NCI-H226 (cell line): ENCODE measurements around the gene SH3BP2.
"Not testable (repeated sequence)": the region's sequence is repeated elsewhere in the genome, so short reads cannot be mapped to it uniquely, and the experiment has no call there.

ENCODE experiments used
- DNase-seq: peaks from one replicate; pipeline ENCODE4 v3.0.0-alpha.2; 2015

Gene SH3BP2

GRCh38 chr4:2792711-2793585 is at the start of gene SH3BP2:
TSS of gene SH3BP2 (plus strand) at chr4:2793085. CDS start at chr4:2820618, 27,533 bp downstream.
- peak; percentile 61 for DNase-seq

- no peak for DNase-seq
These were observed 49.1 kb upstream of the SH3BP2 start for GRCh38 chr4:2743518-2744445.

GRCh38 chr4:2744576-2745270 is 48.2 kb upstream of the SH3BP2 start:
- no peak for DNase-seq

- DNase-seq, result no peak
These were observed 47.4 kb upstream of the SH3BP2 start for GRCh38 chr4:2745516-2745915.

GRCh38 chr4:2745981-2746806 is 46.7 kb upstream of the SH3BP2 start:
- DNase-seq, result no peak

- DNase-seq, result no peak
These were observed 45.8 kb upstream of the SH3BP2 start for GRCh38 chr4:2746891-2747695.

GRCh38 chr4:2750719-2751605 is 41.9 kb upstream of the SH3BP2 start:
- no peak for DNase-seq

GRCh38 chr4:2753436-2753835 is 39.4 kb upstream of the SH3BP2 start:
- no peak for DNase-seq

- no peak for DNase-seq
These were observed 37.8 kb upstream of the SH3BP2 start for GRCh38 chr4:2754848-2755819.

GRCh38 chr4:2755821-2756690 is 36.8 kb upstream of the SH3BP2 start, which contains the start of gene TNIP2:
TSS of gene TNIP2 (minus strand) at chr4:2756336. CDS start at chr4:2756289, 47 bp downstream.
- peak; percentile 65 for DNase-seq

GRCh38 chr4:2756691-2757350 is 36.1 kb upstream of the SH3BP2 start:
- DNase-seq, result no peak

- no peak for DNase-seq
These were observed 35.5 kb upstream of the SH3BP2 start for GRCh38 chr4:2757426-2757825.

GRCh38 chr4:2761035-2761923 is 31.6 kb upstream of the SH3BP2 start:
- DNase-seq, result no peak

GRCh38 chr4:2762048-2762447 is 30.8 kb upstream of the SH3BP2 start:
- no peak for DNase-seq

- DNase-seq, result not testable (repeated sequence)
These were observed 30.2 kb upstream of the SH3BP2 start for GRCh38 chr4:2762486-2763370.
